ENCODE results near the gene PKP1.

- TF ChIP-seq CTCF (IDR thresholded peaks at IDR 0.05) (no peak), ZFX (IDR thresholded peaks at IDR 0.05; ENCODE audit: borderline replicate concordance) (no peak)
Measured at GRCh38 chr1:201346987-201347386, 63.7 kb downstream of the PKP1 start.

Measured in 22Rv1 (cell line).